Cardiac septum (tissue), 1 donor: ENCODE measurements around the gene ECE1. TPM values are rescaled to one million over a fixed set of nuclear protein-coding genes. Genes with fewer than 3 reads are reported as not detected.

ENCODE experiments used
- DNase-seq: peaks from one replicate; pipeline ENCODE4 v3.0.0-alpha.2; 2020; ENCODE audit warnings: low spot score
- intact Hi-C: fragments of 100-400 bp; cut with DNase I; formaldehyde crosslinking; loops from one replicate; pipeline ENCODE4 v1.14.0; 2022
- total RNA-seq: library from RNA; stranded (reverse); fragmentation: NEBNext Ultra II Directional; extraction: Animal tissue kit (Norgen Biotek cat#: 25700); gene quantifications from one replicate; pipeline ENCODE4 v1.2.1, GENCODE V29; 2021
- donor health status: DM: no; HTN: no; CAD: no.

ECE1 gene
- total RNA-seq, 1 donor from 2014 or later, result 55.8 TPM

DNA sequence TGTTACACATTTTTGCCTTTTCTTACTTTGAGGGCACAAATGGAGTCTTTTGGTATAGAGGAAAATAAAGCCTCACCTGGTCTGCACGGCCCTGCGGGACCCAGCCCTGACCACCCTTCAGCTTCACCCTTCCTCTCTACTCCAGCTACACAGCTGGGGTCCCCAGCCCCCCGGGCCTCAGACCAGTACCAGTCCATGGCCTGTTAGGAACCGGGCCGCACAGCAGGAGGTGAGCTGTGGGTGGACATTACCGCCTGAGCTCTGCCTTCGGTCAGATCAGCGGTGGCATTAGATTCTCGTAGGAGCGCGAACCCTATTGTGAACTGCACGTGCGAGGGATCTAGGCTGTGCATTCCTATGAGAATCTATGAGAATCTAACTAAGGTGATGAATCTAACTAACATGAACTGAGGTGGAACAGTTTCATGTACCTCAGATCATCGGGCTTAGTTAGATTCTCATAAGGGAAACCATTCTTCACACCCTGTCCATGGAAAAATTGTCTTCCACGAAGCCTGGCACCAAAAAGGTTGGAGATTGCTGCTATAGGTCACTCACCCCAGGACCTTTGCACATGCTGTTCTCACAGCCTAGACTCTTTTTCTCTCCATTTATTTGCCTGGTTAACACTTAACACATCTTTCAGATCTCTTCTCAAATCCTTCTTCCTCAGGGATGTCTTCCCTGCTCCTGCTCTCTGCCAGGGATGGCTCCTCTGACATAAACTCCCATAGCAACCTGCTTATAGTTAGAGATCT is 37.5 kb upstream of the ECE1 start:
- intact Hi-C loops, result loop anchor here (10.0 kb wide), 1 partner anchor 543 kb away; the partner anchor contains the start of gene HP1BP3
- no peak for DNase-seq

DNA sequence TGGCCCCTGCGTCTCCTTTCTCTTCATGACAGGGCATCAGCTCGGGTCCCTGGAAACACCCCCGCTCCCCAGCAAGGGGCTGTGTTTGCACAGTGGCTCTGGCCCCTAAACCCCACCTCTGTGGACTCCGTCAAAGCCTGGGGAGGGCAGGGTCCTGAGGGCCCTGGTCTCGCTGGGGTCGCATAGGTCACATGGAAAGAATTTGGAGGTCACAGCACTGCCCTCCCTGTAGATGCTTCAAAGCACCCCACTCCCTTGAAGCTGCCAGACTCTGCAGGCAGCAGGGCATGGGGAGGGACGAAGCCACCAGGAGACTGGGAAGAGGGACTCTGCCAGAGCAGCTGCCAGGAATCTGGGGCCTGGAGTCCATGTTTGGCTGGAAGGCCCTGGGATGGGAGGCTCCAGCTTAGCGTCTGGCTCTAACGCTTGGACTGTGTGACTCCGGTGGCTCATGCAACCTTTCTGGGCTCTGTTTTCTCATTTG is 36.6 kb upstream of the ECE1 start:
- DNase-seq, result no peak
- intact Hi-C loops, result loop anchor here (10.0 kb wide), 1 partner anchor 542 kb away; the partner anchor contains the start of gene HP1BP3

- intact Hi-C loops, result loop anchor here (2.0 to 10.0 kb wide), 2 partner anchors 13 to 541 kb away; partner anchors contain the start of gene HP1BP3
- no peak for DNase-seq
These were observed 35.6 kb upstream of the ECE1 start for GRCh38 chr1:21325731-21326387.

DNA sequence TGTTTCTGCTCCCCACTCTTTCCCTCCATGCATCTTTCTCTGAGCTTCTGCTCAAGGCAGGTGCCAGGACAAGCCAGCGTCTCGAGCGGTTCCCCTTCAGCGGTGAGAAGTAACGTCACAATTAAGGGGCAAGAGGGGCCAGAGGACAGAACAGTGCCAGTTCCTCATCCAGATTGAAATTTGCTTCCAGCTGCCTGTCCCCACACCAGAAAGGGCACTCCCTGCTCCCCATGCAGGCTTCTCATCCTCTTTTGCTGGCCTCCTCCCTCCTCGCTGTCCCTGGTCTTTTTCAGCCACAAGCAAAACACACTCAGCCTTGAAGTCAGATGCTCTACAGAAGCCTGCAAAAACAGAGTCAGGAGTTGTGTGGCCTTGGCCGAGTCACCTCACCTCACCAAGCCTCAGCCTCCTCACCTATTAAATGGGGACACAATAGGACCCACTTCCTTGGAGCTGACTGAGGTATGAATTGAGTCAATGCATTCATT is 35.0 kb upstream of the ECE1 start:
- intact Hi-C loops, result loop anchor here (2.0 to 10.0 kb wide), 2 partner anchors 14 to 540 kb away; partner anchors contain the start of gene HP1BP3
- no peak for DNase-seq

DNA sequence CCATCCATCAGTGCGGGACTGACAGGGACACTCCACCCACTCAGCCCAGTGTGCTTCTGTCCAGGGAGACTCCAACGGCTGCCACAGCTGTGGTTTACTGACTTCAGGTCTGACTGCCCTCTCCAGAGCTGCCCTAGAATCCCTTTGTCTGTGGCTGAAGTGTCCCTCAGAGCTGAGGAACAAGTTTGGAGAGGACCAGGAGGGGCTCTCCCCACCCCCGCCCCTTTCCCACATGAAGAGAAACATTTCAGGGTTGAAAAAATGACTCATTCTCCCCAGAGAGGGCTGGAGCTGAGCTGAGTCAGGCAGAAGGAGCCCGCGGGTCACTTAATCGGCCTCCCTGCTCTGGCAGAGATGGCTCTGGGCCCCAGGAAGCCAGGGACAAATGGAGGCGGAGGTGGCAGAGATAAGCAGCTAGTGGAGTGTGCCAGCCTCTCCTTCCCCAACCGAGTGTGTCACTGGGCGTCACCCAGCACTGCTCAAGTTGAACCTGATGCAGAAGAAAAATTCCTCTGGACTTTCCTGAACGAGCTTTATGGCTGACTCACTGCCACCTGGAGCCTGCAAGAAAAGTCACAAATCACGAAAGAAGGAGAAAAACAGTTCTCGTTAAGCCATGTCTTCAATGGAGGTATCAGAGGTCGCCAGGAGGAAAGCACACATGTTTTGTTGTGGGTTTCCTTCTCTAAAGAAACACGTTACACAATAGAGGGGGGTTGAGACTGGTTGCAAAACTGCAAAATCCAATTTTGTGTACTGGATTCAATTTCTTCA is 34.3 kb upstream of the ECE1 start:
- DNase-seq, result peak; percentile 91
- intact Hi-C loops, result loop anchor here (2.0 to 10.0 kb wide), 2 partner anchors 14 to 540 kb away; partner anchors contain the start of gene HP1BP3

GRCh38 chr1:21323091-21323490 is 32.8 kb upstream of the ECE1 start:
- no peak for DNase-seq
- intact Hi-C loops, result loop anchor here (10.0 kb wide), 1 partner anchor 538 kb away; the partner anchor contains the start of gene HP1BP3

DNA sequence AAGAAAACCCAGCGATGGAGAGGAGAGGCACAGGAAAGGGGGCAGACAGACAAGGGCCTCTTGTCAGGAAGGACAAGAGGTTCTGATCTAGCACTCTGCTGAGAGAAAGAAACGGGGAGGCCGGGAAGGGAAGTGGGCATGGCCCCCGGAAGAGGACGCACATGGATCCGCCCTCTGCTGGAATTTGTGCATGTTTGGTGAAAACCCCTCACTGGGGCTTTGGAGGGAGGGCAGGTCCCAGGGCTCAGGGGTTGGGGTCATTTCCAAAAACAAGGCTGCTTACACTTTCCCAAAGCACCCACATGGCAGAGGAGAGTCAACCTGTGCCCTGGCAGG is 32.4 kb upstream of the ECE1 start:
- DNase-seq, result no peak
- intact Hi-C loops, result loop anchor here (10.0 kb wide), 1 partner anchor 538 kb away; the partner anchor contains the start of gene HP1BP3

DNA sequence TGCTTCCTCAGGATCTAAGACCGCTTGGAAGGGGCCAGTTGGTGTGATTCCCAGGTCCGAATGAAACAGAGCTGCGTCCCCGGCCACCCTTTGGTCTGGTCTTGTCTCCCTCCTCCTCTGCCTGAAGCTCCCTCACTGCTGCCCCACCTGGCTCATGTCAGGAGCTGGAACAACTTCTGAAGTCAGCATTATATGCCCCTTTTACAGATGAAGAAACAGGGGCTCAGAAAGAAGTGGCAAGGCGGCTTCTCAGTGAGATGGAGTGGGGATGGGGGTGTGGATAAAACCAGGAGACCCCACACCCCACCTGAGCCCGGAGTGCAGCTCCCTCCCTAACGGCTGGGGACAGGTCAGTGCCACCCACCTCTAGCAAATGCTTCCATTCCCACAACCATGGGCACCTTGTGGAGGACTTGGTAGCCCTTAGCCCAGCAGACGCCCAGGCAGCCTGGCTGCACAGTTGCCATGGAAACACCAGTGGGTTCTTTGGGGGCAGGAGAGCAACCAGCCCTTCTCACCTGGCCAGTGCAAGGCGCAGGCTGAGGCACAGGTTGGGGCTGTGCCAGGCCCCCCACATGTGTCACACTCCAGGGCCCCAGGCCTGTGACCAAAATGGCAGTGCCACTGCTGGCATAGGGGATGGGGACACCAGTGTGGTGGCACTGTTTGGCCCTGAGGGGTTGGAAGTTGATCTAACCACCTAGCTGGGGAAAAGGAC is 31.9 kb upstream of the ECE1 start:
- intact Hi-C loops, result loop anchor here (10.0 kb wide), 1 partner anchor 537 kb away; the partner anchor contains the start of gene HP1BP3
- no peak for DNase-seq

GRCh38 chr1:21320410-21321108 is 30.3 kb upstream of the ECE1 start:
- no peak for DNase-seq
- intact Hi-C loops, result loop anchor here (10.0 kb wide), 1 partner anchor 536 kb away; the partner anchor contains the start of gene HP1BP3

GRCh38 chr1:21319447-21320407 is 29.5 kb upstream of the ECE1 start:
- intact Hi-C loops, result loop anchor here (10.0 kb wide), 1 partner anchor 535 kb away; the partner anchor contains the start of gene HP1BP3
- no peak for DNase-seq

DNA sequence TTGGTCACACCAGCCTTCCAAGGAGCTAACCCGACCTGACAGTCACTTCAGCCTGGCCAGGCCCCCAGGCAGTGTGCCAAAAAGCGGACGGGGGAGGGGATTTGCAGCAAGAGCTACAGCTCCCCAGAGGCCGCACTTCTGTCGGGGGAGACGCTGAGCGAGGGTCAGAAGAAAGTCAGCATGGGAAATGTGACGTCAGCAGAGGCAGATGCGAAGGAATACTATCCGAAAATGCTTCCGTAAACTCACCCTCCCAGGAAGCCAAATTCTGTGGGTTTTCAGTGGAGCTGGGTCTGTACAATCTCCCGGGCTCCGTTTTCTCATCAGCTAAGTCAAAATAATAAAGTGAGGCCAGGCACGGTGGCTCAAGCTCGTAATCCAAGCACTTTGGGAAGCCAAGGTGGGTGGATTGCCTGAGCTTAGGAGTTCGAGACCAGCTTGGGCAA is 28.5 kb upstream of the ECE1 start:
- peak; percentile 93 for DNase-seq
- intact Hi-C loops, result no loop called here

- intact Hi-C loops, result no loop called here
- no peak for DNase-seq
These were observed 27.9 kb upstream of the ECE1 start for GRCh38 chr1:21318057-21318713.

DNA sequence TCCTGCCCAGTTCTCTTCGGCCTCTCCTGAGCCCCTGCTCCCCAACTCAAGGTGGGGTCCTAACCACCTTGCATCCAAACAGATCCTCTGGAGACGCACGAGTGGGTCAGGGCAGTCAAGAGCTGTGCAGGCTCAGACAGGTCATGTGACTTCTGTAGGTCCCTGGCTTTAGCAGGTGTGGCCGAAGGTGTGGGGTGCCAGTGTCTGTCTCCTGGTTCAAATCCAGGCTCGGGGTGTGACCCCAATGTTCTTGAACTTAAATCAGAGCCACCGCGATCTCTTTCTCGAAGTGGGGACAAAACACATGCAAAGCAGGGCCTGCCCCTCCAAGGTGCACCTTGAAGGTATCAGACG is 27.4 kb upstream of the ECE1 start:
- intact Hi-C loops, result no loop called here
- DNase-seq, result no peak

- intact Hi-C loops, result no loop called here
- DNase-seq, result no peak
These were observed 26.9 kb upstream of the ECE1 start for GRCh38 chr1:21317035-21317689.

GRCh38 chr1:21314743-21315396 is 24.6 kb upstream of the ECE1 start:
- no peak for DNase-seq
- intact Hi-C loops, result no loop called here
